ENCODE measurements around the gene ZBTB7A.

Gene ZBTB7A

GRCh38 chr19:4052114-4052992 is 14.3 kb downstream of the ZBTB7A start:
- no peak for DNase-seq

GRCh38 chr19:4051175-4052101 is 15.3 kb downstream of the ZBTB7A start:
- DNase-seq, result no peak

GRCh38 chr19:4049432-4049831 is 17.3 kb downstream of the ZBTB7A start:
- no peak for DNase-seq

DNA sequence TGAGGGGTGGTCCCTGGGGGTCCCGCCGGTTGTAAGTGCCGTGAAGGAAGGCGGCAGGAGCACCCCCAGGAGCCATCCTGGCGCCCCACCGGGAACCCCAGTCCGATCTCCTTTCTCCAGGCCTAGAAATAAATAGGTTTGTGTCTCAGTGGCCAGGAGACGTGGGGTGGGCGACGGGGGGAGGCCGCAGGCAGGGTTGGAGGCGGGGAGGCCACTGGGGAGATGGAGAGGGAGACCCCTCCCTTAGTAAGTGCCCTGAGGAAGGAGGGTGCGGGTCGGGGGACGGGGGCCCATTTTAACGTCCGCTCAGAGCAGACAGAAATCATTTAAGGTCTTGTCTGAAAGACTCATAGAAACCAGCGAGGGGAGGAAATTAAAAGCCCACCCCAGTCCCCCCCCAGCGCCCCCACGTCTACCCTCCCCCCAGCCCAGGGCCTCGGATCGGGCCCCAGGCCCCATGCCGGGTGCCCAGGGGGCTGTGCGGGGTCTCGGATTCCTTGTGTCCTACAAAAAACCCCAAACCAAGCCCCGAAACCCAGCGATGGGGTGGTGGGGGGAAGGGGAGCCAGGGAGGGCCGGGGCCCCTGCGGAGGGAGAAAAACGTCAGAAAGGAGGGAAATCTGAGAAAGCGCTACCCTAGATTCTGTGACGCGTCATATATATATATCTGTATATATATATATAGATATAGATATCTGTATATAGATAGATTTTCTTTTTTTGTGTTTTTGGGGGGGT is 19.6 kb downstream of the ZBTB7A start:
- no peak for DNase-seq

DNA sequence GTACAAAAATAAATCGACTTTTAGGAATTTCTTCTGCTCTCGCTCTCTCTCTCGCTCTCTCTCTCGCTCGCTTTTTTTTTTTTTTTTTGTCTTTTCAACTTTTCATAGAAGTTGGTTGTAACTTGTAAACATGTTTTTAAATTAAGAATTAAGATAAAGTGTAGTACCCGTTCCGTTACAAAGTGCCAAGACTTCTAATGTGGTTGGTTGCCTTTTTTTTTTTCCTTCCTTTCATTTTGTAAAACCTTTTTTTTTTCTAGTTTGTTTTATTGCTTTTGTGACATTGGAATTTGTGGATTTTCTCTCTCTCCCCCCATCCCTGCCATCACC is 20.4 kb downstream of the ZBTB7A start:
- no peak for DNase-seq

- no peak for DNase-seq
Observed at GRCh38 chr19:4045597-4046361, 20.9 kb downstream of the ZBTB7A start.

GRCh38 chr19:4044990-4045465 is 21.7 kb downstream of the ZBTB7A start:
- no peak for DNase-seq

- no peak for DNase-seq
Observed at GRCh38 chr19:4043966-4044715, 22.6 kb downstream of the ZBTB7A start.

DNA sequence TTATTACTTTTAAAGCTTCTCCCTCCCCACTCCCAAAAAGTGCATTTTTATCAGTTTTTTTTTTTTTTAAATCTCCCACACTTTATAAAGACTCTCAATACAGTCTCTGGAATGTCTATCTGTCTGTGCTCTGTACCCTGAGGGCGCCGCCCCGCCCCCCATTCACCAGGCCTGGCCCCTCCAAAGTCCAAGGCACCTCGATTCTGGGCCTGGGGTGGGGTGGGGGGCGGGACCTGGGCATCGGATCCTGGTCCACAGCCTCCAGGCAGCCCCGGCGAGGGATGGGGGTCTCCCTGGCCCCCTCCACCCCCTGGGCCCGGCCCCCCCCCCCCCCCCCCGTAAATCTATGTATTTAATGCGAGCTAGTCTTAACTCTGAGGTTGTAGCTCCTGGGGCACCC is 23.3 kb downstream of the ZBTB7A start:
- no peak for DNase-seq

GRCh38 chr19:4042731-4043082 is 24.0 kb downstream of the ZBTB7A start:
- DNase-seq, result no peak

GRCh38 chr19:4042064-4042730 is 24.5 kb downstream of the ZBTB7A start:
- no peak for DNase-seq

- no peak for DNase-seq
Observed at GRCh38 chr19:4038661-4039423, 27.9 kb downstream of the ZBTB7A start.

DNA sequence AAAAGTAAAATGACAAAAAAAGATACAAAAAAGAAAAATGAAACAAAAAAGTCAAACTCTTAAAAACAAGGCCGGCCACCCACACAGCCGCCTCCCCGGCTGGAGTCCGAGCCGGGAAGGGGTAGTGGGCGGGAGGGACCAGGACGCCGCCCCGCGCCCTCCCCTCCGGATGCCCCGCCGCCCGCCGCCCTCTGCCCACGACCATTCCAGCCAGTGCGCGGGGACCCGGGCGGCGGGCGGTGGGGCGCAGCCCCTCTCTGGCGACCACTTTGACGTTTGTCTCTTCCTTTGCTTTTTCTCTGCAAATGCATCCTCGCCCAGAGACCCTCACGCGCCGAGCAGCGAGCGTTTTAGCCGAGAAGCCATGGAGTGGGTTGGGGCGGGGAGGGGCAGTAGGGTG is 28.6 kb downstream of the ZBTB7A start:
- DNase-seq, result no peak

DNA sequence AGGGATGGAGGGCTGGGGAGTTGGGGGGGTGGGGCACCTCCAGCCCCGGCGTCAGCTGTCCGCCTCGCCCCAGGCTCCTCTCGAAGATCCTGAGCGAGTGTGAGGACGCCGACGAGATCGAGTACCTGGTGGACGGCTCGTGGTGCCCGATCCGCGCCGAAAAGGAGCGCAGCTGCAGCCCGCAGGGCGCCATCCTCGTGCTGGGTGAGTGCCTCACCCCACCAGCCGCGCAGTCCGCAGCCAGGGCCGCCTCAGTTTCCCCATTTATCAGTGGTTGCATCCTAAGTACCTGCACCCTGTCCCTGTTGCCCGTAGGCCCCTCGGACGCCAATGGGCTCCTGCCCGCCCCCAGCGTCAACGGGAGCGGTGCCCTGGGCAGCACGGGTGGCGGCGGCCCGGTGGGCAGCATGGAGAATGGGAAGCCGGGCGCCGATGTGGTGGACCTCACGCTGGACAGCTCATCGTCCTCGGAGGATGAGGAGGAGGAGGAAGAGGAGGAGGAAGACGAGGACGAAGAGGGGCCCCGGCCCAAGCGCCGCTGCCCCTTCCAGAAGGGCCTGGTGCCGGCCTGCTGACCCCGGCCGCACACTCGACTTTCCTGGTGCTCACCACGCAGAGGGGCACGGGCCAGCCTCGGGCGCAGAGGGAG is 29.3 kb downstream of the ZBTB7A start:
- no peak for DNase-seq

DNA sequence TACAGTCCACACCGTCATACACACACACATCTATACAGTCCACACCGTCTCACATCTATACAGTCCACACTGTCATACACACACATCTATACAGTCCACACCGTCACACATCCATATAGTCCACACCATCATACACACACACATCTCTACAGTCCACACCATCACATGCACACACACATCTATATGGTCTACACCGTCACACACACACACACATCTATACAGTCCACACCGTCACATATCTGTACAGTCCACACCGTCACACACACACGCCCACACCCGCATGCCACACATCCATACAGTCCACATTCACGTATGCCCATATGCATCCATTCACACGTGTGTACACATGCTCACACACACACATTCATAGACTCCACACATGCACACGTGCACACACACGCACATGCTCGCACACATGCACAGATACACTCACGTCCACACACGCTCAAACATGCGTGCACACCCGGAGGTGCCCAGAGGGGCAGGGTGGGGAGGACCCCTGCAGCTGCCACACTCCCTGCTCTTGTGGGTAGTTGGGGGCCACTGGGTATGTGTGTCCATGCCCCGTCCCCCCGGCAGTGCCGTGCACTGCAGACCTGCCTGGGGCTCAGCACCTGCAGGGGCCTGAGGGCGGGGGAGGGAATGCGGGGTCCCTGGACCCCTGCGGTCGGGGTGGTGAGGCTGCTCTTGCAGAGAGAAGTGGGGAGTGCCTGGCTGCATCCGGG is 30.0 kb downstream of the ZBTB7A start:
- no peak for DNase-seq

DNA sequence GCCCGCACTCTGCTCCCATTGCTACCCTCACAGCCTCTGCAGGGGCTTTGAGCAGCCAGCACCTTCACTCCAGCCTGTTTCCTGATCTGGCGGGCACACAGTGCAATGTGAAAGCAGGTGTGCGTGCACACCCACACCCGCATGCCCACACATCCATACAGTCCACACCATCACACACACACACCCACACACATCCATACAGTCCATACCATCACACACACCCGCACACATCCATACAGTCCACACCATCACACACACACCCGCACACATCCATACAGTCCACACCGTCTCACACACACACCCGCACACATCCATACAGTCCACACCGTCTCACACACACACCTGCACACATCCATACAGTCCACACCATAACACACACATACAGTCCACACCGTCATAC is 31.1 kb downstream of the ZBTB7A start:
- no peak for DNase-seq

GRCh38 chr19:4035018-4035566 is 31.6 kb downstream of the ZBTB7A start:
- DNase-seq, result no peak

All from CD4-positive, alpha-beta T cell treated with Interleukin-10 for 1 hour (primary cell).